ENCODE results near the gene ETS1. TPM values are rescaled to one million over a fixed set of nuclear protein-coding genes. Genes with fewer than 3 reads are reported as not detected.

The ETS1 gene
- total RNA-seq, 1 experiment from 2014 or later: 29.9 TPM

DNA sequence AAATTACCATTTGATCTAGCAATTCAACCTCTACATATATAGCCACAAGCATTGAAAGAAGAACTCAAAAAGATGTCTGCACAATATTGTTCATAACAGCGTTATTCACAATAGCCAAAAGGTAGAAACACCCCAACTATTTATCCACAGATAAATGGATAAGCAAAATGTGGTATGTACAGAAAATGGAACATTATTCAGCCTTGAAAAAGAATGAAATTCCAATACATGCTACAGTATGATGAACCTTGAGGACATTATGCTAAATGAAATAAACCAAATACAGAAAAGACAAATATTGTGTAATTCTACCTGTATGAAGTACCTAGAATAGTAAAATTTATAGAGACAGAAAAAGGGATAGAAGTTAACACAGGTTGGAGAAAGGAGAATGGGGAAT is 2.6 kb upstream of the ETS1 start:
- DNase-seq: no peak
- H3K14ac ChIP-seq (ENCODE audit: insufficient read depth, low read length): no peak overlapping the region
- Mint-ChIP-seq H3K36me3 (ENCODE audit: insufficient read depth in 1 of 3, low read depth in 3 of 3) (peaks cover 0 to 5% (median 2%) of the 10 kb centered on the region in 3 experiments; a peak in 5 of 7 replicates), H3K4me3 (no peak overlapping the region), H3K27ac (no peak overlapping the region), H3K4me1 (peaks cover 61 to 65% of the 10 kb centered on the region in 2 experiments), H3K9me3 (peaks cover 0 to 4% of the 10 kb centered on the region in 2 experiments; a peak in 2 of 5 replicates), H3K27me3 (ENCODE audit: low read depth) (peaks cover 9% of the 10 kb centered on the region)
- H4K5ac ChIP-seq (ENCODE audit: insufficient read length, low read depth, low read length): no peak overlapping the region
- H3K56ac ChIP-seq (ENCODE audit: insufficient read length, low read depth, low read length): no peak overlapping the region
- H4K8ac ChIP-seq (replicated peaks; ENCODE audit: insufficient read length, low read depth, low read length): no peak overlapping the region
- no peak overlapping the region for H3K27ac ChIP-seq (ENCODE audit: insufficient read length, low read depth, low read length)
- no peak overlapping the region for H3K18ac ChIP-seq (ENCODE audit: insufficient read length, low read depth, low read length)
- H2BK15ac ChIP-seq (ENCODE audit: low read depth, low read length): no peak overlapping the region
- H3K4ac ChIP-seq (ENCODE audit: low read depth, low read length): no peak overlapping the region
- no peak overlapping the region for H2AFZ ChIP-seq (ENCODE audit: low read length)
- H2AK5ac ChIP-seq (ENCODE audit: insufficient read length, low read length): no peak overlapping the region
- no peak overlapping the region for H3K9ac ChIP-seq (ENCODE audit: extremely low read depth, insufficient read length, low read length)
- H3K23ac ChIP-seq (ENCODE audit: insufficient read length, low read depth, low read length): no peak overlapping the region
- H3T11ph ChIP-seq (ENCODE audit: low read length): no peak overlapping the region
- H2BK120ac ChIP-seq (ENCODE audit: low read depth, low read length, poor library complexity, severe bottlenecking): no peak overlapping the region
- H3K27me3 ChIP-seq (ENCODE audit: insufficient read depth, low read length): no peaks in the 10 kb centered on the region
- H3K79me2 ChIP-seq (ENCODE audit: insufficient read depth, low read length): peaks cover 2% of the 10 kb centered on the region; the same call in 1 of the 2 replicates
- no peak overlapping the region for H2BK12ac ChIP-seq (ENCODE audit: insufficient read length, low read depth, low read length)
- H3K4me2 ChIP-seq (ENCODE audit: insufficient read depth, insufficient read length, low read length): no peak overlapping the region
- no peak overlapping the region for H2BK20ac ChIP-seq (ENCODE audit: low read depth, low read length, poor library complexity, severe bottlenecking)
- H2BK5ac ChIP-seq (ENCODE audit: insufficient read length, low read length): no peak overlapping the region
- TF ChIP-seq, protein P1, sequence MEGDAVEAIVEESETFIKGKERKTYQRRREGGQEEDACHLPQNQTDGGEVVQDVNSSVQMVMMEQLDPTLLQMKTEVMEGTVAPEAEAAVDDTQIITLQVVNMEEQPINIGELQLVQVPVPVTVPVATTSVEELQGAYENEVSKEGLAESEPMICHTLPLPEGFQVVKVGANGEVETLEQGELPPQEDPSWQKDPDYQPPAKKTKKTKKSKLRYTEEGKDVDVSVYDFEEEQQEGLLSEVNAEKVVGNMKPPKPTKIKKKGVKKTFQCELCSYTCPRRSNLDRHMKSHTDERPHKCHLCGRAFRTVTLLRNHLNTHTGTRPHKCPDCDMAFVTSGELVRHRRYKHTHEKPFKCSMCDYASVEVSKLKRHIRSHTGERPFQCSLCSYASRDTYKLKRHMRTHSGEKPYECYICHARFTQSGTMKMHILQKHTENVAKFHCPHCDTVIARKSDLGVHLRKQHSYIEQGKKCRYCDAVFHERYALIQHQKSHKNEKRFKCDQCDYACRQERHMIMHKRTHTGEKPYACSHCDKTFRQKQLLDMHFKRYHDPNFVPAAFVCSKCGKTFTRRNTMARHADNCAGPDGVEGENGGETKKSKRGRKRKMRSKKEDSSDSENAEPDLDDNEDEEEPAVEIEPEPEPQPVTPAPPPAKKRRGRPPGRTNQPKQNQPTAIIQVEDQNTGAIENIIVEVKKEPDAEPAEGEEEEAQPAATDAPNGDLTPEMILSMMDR (conservative IDR thresholded peaks at IDR 0.05): no peak
- no peaks in the 10 kb centered on the region for H3K9me3 ChIP-seq (ENCODE audit: control insufficient read depth, low read depth, low read length)
- WGBS (ENCODE audit: extremely low coverage, insufficient read length, low lambda C conversion rate): no CpG with 5 or more reads among the region's 1 CpG
- H4K91ac ChIP-seq (ENCODE audit: insufficient read length, low read depth, low read length): no peak overlapping the region
- no peaks in the 10 kb centered on the region for H3K79me1 ChIP-seq (ENCODE audit: insufficient read depth, low read depth, low read length, poor library complexity, severe bottlenecking)
- H3K23me2 ChIP-seq (ENCODE audit: insufficient read length, low read depth, low read length, poor library complexity, severe bottlenecking): peaks cover 9% of the 10 kb centered on the region
- H3K4me1 ChIP-seq (ENCODE audit: insufficient read depth, low read length): peaks cover 19% of the 10 kb centered on the region
- H4K20me1 ChIP-seq (ENCODE audit: control insufficient read depth, insufficient read depth, insufficient read length): no peaks in the 10 kb centered on the region

Data from H9 (cell line).